ENCODE measurements around the gene MAP2K6. TPM values are rescaled to one million over a fixed set of nuclear protein-coding genes. Genes with fewer than 3 reads are reported as not detected.

The MAP2K6 gene
- total and polyA plus RNA-seq, 2 of the 8 experiments (the other 6 are each of a cell fraction or from before 2014, with no cell fraction given), result 11.0 to 44.1 TPM

DNA sequence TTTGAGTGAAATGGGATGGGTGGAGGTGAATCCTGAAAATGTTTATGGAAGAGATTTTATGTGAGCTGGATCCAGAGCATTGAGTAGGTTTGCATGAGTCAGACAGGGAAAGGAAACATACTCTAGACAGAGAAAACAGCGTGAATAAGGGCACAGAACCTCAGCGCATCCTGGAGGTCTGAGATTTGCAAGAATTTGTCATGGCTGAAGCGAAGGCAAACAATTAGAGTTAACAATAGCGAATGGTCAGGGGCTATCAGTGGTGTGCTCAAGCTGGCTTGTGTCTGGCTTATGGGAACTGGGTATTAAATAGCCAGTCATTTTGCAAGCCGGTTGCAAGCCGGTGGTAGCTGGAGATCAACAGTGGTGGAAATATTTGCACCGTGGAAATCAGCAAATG lies 36.4 kb downstream of the MAP2K6 start:
- WGBS, 2 experiments (ENCODE audit: extremely low coverage in 1 of 2, insufficient coverage in 1 of 2, insufficient read length in 1 of 2, insufficient replicate concordance in 2 of 2, low coverage in 1 of 2, low lambda C conversion rate in 2 of 2, missing lambda C conversion rate in 1 of 2), result 62% methylated on average over 7 of the region's 7 CpGs; no CpG with 5 or more reads in 1 of the 2 experiments
- peak overlapping the region; percentile 16 to 39; a peak in 3 of 4 replicates for H3K4me2 ChIP-seq (ENCODE audit: insufficient read depth in 1 of 2, low read depth in 2 of 2, low read length in 2 of 2)

More for the DNA sequence above, 36.4 kb downstream of the MAP2K6 start:
- Histone ChIP-seq H3K18ac (ENCODE audit: extremely low read depth, low read length) (peak overlapping the region; percentile 11; the same call in 1 of the 2 replicates), H2BK15ac (ENCODE audit: low read length) (peak overlapping the region; percentile 22; the same call in 1 of the 2 replicates), H2BK5ac (ENCODE audit: low read depth, low read length) (peak overlapping the region; percentile 74; the same call in 1 of the 2 replicates), H3K23ac (ENCODE audit: insufficient read length) (no peak overlapping the region), H2AFZ (ENCODE audit: low read length) (no peak overlapping the region), H3K79me2 (ENCODE audit: control insufficient read depth in 1 of 2, insufficient read depth in 2 of 2, low read length in 2 of 2) (peaks cover 0 to 20% of the 10 kb centered on the region in 2 experiments; a peak in 2 of 4 replicates), H3K27ac (ENCODE audit: low read depth, low read length) (peak overlapping the region; percentile 54; the same call in 1 of the 2 replicates), H4K8ac (ENCODE audit: extremely low read depth, insufficient read depth, low read length) (no peak overlapping the region), H3K27me3 (replicated peaks in 1 of 4; ENCODE audit: control insufficient read depth in 3 of 4, extremely low read depth in 1 of 4, insufficient read depth in 3 of 4, low read length in 3 of 4) (no peaks in the 10 kb centered on the region), H3K4me1 (replicated peaks in 1 of 4; ENCODE audit: control insufficient read depth in 3 of 4, insufficient read depth in 4 of 4, low read length in 3 of 4) (peaks cover 13 to 28% (median 26%) of the 10 kb centered on the region in 4 experiments), H2BK120ac (replicated peaks; ENCODE audit: low read depth, low read length) (peak overlapping the region; percentile 76), H3K4me3 (ENCODE audit: extremely low read depth in 1 of 4, insufficient read depth in 2 of 4, low read depth in 3 of 4, low read length in 4 of 4) (no peak overlapping the region), H3K9ac (replicated peaks in 1 of 4; ENCODE audit: extremely low read depth in 1 of 4, low read depth in 3 of 4, low read length in 3 of 4) (no peak overlapping the region), H3K79me1 (ENCODE audit: low read depth, low read length) (peaks cover 3% of the 10 kb centered on the region; the same call in 1 of the 2 replicates), H4K91ac (replicated peaks; ENCODE audit: insufficient read length, low read length) (peak overlapping the region; percentile 59), H2AK5ac (ENCODE audit: low read depth, low read length) (no peak overlapping the region; the same call in 1 of the 2 replicates), H4K5ac (ENCODE audit: insufficient read length, low read depth, low read length) (no peak overlapping the region), H4K20me1 (replicated peaks in 1 of 2; ENCODE audit: control insufficient read depth in 1 of 2, insufficient read depth in 2 of 2, low read length in 2 of 2) (peaks cover 0 to 2% of the 10 kb centered on the region in 2 experiments), H3K4ac (replicated peaks; ENCODE audit: insufficient read length, low read depth, low read length) (no peak overlapping the region), H3K23me2 (ENCODE audit: low read depth, low read length) (no peaks in the 10 kb centered on the region), H3K56ac (replicated peaks; ENCODE audit: insufficient read length, low read depth, low read length) (no peak overlapping the region), H3K36me3 (ENCODE audit: control insufficient read depth in 2 of 4, insufficient read depth in 4 of 4, low read length in 3 of 4) (no peaks in the 10 kb centered on the region), H2BK20ac (ENCODE audit: low read length) (peak overlapping the region; percentile 52; the same call in 1 of the 2 replicates), H3K14ac (ENCODE audit: insufficient read length) (no peak overlapping the region), H3K9me3 (ENCODE audit: insufficient read depth in 2 of 2, low read depth in 1 of 2, low read length in 1 of 2) (no peaks in the 10 kb centered on the region), H2BK12ac (ENCODE audit: low read depth, low read length) (peak overlapping the region; percentile 85; the same call in 1 of the 2 replicates)
- CTCF ChIA-PET (ENCODE audit: partially characterized antibody), result interaction anchor here (0.5 to 2.4 kb wide), 9 partner anchors 11 to 101 kb away, joined by 3 to 8 read pairs (median 4); partner anchors contain the start of gene MAP2K6
- TF ChIP-seq EGR1 (IDR thresholded peaks at IDR 0.05; ENCODE audit: borderline replicate concordance, low read depth, low read length), result no peak
- no peak for TF ChIP-seq SIX5 (IDR thresholded peaks at IDR 0.05; ENCODE audit: low read depth, low read length)
- POLR2A ChIA-PET (ENCODE audit: partially characterized antibody), result interaction anchor here (0.9 to 1.3 kb wide), 5 partner anchors 18 to 127 kb away, joined by 3 to 7 read pairs (median 3); no protein-coding TSS in a partner anchor
- DNase-seq (ENCODE audit: low read depth in 1 of 2, low spot score in 2 of 2), result no peak
- no peak for FAIRE-seq

Measured in H1 (cell line).